Glomerular visceral epithelial cell (primary cell): ENCODE measurements around the gene AK4.
"Not testable (repeated sequence)": the region's sequence is repeated elsewhere in the genome, so short reads cannot be mapped to it uniquely, and the experiment has no call there.

Source experiments
- DNase-seq: peaks from one replicate; pipeline ENCODE4 v3.0.0-alpha.2; 2016; ENCODE audit errors: extremely low spot score

Gene AK4

DNA sequence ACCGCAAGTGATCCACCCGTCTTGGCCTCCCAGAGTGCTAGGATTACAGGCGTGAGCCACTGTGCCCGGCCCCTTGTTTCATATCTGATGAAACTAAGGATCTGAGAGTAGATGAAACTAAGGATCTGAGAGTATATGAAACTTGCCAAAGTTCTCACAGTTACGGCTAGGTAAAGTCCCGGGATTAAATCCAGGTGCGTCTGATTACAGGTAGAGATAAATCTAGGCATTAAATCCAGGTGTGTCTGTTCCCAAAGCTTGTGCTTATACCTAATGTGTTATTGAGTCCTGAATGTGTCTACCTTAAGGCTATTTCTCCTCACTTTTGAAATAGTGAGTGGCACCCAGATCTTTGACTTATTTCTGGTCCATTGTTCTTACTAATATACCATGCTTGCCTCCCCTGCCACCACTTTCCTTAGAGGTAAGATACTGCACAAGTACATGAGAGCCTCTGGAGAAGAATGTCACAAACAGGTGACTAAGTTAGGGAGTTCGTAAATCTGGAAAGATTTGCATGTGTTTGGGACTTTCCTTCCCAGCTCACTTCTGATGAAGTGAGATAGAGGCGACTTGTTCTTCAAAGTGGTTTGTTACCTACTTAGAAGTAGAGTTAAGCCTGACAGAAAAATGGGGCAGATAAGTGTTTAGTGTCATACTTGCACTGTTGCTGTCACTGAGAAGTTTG is 66.5 kb downstream of the AK4 start:
- DNase-seq, result no peak

- DNase-seq, result no peak
Measured at GRCh38 chr1:65216989-65217388, 69.0 kb downstream of the AK4 start.

GRCh38 chr1:65221638-65222339 is 73.8 kb downstream of the AK4 start:
- DNase-seq, result no peak

DNA sequence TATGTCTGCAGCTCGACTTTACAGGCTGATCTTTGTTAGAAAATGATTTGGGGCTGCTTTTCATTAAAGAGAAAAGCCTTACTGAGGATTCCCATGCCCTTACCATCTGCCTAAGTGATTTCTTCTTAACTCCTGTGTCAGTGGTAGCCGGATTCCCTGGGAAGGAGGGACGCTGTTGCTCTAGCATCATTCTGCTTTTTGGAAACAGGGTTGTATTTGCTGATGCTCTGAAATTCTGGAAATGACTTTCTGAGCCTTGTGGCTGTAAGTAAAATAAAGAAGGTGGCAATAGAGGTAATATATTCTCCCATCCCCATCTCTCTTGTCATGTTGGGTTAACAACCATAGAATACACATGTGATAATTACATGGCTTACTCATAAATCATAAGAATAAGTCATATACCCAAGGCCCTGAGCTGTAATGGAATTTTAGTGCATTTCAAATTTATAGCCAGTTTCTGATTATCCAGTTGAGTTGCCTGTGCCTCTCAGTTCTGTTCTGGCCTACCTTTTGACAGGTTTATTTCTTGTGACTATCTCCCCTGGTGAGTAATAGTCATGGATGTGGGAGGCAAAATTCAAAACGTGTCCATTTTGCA is 74.4 kb downstream of the AK4 start:
- DNase-seq, result no peak

GRCh38 chr1:65224681-65225091 is 76.7 kb downstream of the AK4 start:
- no peak for DNase-seq

DNA sequence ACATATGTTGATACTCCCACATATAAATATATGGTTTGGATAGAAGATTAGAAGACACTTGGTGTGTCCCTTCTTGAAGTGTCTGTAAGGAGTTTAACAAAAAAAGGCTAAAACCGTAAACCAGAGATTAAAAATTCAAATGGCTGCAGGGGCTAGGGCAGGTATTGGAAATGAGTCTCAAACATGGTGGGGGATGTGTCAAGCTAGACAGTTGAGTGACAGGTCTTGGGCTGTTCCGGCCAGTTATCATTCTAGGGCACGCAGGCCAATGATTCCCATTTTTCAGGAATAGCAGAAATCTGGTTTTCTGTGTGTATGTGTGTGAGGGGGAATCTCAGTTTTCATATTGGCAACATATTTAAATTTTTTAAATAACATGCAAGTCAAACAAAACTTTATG is 77.2 kb downstream of the AK4 start:
- no peak for DNase-seq

DNA sequence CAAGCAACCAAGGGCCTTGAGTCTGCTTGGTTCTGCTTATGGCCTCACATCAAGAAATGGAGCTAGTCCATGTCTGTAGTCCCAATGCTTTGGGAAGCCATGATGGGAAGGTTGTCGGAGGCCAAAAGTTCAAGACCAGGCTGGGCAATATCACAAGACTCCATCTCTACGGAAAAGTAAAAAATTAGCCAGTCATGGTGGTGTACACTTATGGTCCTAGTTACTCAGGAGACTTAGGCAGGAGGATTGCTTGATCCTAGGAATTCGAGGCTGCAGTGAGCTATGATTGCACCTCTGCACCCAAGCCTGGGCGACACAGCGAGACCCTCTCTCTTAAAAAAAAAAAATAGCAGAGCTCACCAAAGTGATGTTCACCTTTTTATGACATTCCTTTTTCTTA is 81.2 kb downstream of the AK4 start:
- no peak for DNase-seq

DNA sequence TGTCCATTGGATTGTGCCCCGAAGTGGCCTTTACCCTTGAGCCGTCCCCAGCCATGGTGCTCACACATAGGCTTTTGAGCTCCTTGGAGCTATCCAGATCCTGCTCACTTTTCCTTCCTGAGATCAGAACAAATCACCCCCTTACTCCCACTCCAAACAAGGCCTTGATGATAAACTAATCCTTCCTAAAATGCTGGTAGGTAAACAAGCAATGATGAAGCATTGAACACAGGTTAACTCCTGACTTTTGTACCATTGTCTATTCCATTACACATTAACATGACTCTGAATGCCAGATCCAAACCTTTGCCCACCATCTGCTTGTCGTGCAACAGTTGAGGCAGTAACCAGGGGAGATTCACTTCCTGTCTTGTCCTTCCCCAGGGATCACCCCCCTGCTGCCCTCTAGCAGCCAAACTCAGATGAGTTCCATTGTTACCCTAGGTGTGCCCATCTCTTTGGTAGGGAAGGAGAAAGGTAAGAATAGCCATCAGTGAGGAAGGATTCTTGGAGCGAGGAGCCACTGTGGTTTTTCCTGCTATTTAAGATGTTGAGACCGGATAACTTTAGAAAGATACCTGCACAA is 81.8 kb downstream of the AK4 start:
- no peak for DNase-seq

DNA sequence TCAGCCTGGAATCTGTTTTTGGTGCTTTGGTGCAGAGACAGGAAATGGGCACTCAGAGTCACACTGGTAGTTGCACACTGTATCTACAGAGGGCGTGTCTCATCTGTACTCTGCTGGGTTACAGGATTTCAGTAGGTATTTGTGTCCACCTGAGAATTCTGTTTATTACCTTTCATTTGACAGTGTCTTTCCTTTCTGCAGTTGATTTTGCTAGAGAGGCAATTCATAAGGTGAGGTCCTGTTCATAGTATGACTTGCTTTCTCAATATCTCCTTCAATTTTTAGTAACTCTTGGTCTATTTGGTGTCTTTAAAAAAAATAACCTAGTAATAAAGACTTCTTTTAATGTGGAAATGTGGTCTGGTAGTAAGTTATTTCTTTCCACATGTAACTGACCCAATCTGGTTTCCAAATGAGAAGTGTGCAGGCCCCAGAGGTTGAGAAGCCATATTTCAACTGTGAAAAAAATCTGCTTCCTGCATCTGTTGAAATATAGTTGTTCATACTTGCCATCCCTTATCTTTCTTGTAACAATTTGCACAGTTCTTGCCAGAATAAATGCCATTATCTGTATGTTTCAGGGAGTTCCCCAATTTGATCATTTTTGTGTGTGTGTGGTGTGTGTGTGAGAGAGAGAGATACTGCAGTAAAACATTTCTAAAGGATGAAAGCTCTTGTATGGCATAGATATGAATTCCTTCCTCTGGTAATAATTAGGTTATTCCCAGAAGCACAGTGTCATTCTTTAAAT is 82.9 kb downstream of the AK4 start:
- DNase-seq, result no peak

- no peak for DNase-seq
Measured at GRCh38 chr1:65231718-65232330, 83.8 kb downstream of the AK4 start.

GRCh38 chr1:65232461-65232990 is 84.5 kb downstream of the AK4 start:
- DNase-seq, result no peak

DNA sequence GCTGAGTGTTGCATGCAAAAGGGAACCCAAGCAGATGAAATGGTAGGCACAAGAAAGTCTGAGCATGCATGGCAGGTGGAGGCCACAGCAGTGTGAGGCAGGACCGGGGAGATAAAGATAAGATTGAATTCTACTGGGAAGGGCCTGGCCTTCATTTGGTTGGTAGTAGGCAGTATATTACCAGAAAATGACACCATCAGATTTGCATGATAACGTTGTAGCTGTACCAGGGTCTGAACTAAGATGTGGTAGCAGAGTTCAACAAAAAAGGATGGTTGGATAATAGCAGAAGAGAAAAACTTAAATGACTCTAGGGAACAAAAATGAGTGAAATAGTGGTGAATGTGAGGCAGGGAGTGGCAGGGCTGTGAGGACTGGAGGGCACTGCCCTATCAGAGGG is 85.8 kb downstream of the AK4 start:
- no peak for DNase-seq

- peak; percentile 40 for DNase-seq
Measured at GRCh38 chr1:65235867-65236805, 88.1 kb downstream of the AK4 start.

DNA sequence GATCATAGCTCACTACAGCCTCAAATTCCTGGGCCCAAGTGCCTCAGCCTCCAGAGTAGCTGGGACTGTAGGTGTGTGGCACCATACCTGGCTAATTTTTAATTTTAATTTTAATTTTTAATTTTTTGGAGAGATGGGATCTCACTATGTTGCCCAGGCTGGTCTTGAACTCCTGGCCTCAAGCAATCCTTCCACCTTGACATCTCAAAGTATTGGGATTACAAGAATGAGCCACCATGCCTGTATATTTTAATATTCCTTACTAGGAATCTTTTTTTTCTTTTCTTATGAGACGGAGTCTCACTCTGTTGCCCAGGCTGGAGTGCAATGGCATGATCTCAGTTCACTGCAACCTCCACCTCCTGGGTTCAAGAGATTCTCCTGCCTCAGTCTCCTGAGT is 89.1 kb downstream of the AK4 start:
- DNase-seq, result not testable (repeated sequence)

DNA sequence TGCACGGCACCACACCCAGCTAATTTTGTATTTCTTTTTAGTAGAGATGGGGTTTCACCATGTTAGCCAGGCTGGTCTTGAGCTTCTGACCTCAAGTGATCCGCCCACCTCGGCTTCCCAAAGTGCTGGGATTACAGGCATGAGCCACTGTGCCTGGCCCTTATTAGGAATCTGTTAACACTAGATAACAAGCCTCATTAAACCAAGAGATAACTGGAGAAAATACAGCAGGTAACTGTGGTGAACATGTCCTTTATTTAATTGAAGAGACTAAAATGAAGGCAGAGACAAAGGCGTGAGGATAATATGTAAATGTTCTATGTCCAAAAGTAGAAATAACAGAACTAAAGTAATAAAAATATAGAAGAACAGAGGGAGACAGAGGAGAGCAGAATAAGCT is 89.5 kb downstream of the AK4 start:
- no peak for DNase-seq

- DNase-seq, result no peak
Measured at GRCh38 chr1:65238010-65238409, 90.0 kb downstream of the AK4 start.

- no peak for DNase-seq
Measured at GRCh38 chr1:65243491-65243890, 95.5 kb downstream of the AK4 start.

DNA sequence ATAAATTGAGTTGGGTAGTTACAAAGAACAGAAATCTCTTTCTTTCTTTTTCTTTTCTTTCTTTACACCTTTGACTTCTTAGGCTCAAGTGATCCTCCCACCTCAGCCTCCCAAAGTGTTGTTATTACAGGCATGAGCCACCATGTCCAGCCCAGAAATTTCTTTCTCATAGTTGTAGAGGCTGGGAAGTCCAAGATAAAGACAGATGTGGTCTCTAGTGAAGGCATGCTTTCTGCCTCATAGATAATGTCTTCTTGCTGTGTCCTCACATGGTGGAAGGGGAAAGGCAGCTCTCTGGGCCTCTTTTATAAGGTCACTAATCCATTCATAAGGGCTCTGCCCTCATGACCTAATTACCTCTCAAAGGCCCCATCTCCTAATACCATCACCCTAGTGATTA is 97.3 kb downstream of the AK4 start:
- DNase-seq, result no peak

- peak; percentile 46 for DNase-seq
Measured at GRCh38 chr1:65247419-65248359, 99.7 kb downstream of the AK4 start.
